ENCODE data around the gene MINDY1. TPM values are rescaled to one million over a fixed set of nuclear protein-coding genes. Genes with fewer than 3 reads are reported as not detected.

Gene MINDY1
- total and polyA plus RNA-seq, 2 donors (not counting 1 experiment from before 2014, with no cell fraction given) = 7.6 to 16.1 TPM

DNA sequence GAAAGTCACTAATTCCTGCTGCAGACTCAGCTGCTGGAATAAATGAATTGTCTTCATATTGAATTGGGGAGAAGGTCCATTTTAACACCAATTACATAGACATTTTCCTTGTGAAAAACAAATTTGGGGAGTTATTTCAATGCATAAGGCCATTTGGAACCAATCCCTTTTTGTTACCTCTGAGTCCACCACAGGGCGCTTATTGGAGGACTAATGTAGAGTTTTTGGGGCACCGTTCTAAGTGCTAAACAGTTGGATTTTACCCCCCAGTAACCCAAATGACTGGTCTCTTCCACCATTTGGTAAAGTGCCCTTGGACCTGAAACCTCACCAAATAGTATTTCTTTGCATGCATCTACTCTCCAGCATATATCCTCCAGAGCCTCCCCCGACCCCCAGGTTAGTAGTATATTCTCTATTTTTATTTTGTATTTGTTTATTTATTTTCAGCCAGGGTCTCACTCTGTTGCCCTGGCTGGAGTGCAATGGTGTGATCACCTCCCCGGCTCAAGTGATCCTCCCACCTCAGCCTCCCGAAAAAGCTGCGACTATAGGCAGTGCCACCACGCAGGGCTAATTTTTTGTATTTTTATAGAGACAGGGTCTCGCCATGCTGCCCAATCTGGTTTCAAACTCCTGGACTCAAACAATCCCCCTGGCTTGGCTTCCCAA lies 3.1 kb upstream of the MINDY1 start:
- no peak for ATAC-seq (ENCODE audit: low read depth)
- Histone ChIP-seq H3K27ac (ENCODE audit: low read length in 2 of 2) (no peak overlapping the region), H3K9ac (ENCODE audit: low read length) (no peak overlapping the region), H3K4me3 (ENCODE audit: control extremely low read depth in 1 of 5, extremely low read depth in 1 of 5, insufficient read depth in 1 of 5, low read depth in 2 of 5, low read length in 4 of 5) (no peak overlapping the region), H4K20me1 (ENCODE audit: control insufficient read depth, insufficient read depth, low read length, poor library complexity, severe bottlenecking) (no peaks in the 10 kb centered on the region), H3K79me2 (ENCODE audit: control insufficient read depth, insufficient read depth, low read length) (peaks cover 77% of the 10 kb centered on the region), H3K4me1 (ENCODE audit: control insufficient read depth in 2 of 2, insufficient read depth in 2 of 2, low read length in 2 of 2) (peaks cover 39 to 46% of the 10 kb centered on the region in 2 donors), H3K36me3 (replicated peaks in 1 of 2; ENCODE audit: control extremely low read depth in 1 of 2, control insufficient read depth in 1 of 2, extremely low read depth in 1 of 2, insufficient read depth in 2 of 2, low read length in 1 of 2) (peaks cover 3 to 10% of the 10 kb centered on the region in 2 experiments), H3K9me3 (ENCODE audit: control extremely low read depth in 1 of 3, control insufficient read depth in 2 of 3, insufficient read depth in 1 of 3, low read length in 2 of 3) (no peaks in the 10 kb centered on the region), H2AFZ (ENCODE audit: insufficient read depth, low read depth, low read length, poor library complexity, severe bottlenecking) (no peak overlapping the region), H3K27me3 (replicated peaks in 1 of 4; ENCODE audit: control extremely low read depth in 1 of 4, control insufficient read depth in 3 of 4, insufficient read depth in 4 of 4, low read length in 3 of 4) (no peaks in the 10 kb centered on the region), H3K4me2 (replicated peaks; ENCODE audit: low read depth, low read length, poor library complexity, severe bottlenecking) (peak overlapping the region; percentile 97)
- Mint-ChIP-seq H3K4me3 (peak overlapping the region; percentile 90), H3K27me3 (no peaks in the 10 kb centered on the region), H3K4me1 (peaks cover 60% of the 10 kb centered on the region), H3K9me3 (ENCODE audit: insufficient read depth) (no peaks in the 10 kb centered on the region), H3K27ac (no peak overlapping the region)
- 100% methylated on average over 1 of the region's 8 CpGs for WGBS (ENCODE audit: insufficient coverage)
- ChIA-PET CTCF (interaction anchor here (0.7 to 0.8 kb wide), 3 partner anchors 15 to 723 kb away, joined by 3 to 8 read pairs (median 3); no protein-coding TSS in a partner anchor), POLR2A (interaction anchor here (0.5 to 1.5 kb wide), 3 partner anchors 50 to 1082 kb away, joined by 3 to 7 read pairs (median 4); partner anchors contain the start of gene MLLT11)
- no peak for TF ChIP-seq EZH2 (IDR thresholded peaks at IDR 0.05; ENCODE audit: borderline replicate concordance, insufficient read depth, low read depth, low read length, poor library complexity, severe bottlenecking)
- intact Hi-C loops (cut with micrococcal nuclease) = loop anchor here (5.0 kb wide), 1 partner anchor 448 kb away; no protein-coding TSS in a partner anchor
- DNase-seq = no peak

GRCh38 chr1:151009206-151009587 lies 2.5 kb upstream of the MINDY1 start:
- peak overlapping the region; percentile 97 for H3K4me2 ChIP-seq (replicated peaks; ENCODE audit: low read depth, low read length, poor library complexity, severe bottlenecking)
- H3K36me3 ChIP-seq (replicated peaks in 1 of 2; ENCODE audit: control extremely low read depth in 1 of 2, control insufficient read depth in 1 of 2, extremely low read depth in 1 of 2, insufficient read depth in 2 of 2, low read length in 1 of 2) = peaks cover 3 to 10% of the 10 kb centered on the region in 2 experiments
- no peak for TF ChIP-seq EZH2 (IDR thresholded peaks at IDR 0.05; ENCODE audit: borderline replicate concordance, insufficient read depth, low read depth, low read length, poor library complexity, severe bottlenecking)
- TF ChIP-seq, protein P1, sequence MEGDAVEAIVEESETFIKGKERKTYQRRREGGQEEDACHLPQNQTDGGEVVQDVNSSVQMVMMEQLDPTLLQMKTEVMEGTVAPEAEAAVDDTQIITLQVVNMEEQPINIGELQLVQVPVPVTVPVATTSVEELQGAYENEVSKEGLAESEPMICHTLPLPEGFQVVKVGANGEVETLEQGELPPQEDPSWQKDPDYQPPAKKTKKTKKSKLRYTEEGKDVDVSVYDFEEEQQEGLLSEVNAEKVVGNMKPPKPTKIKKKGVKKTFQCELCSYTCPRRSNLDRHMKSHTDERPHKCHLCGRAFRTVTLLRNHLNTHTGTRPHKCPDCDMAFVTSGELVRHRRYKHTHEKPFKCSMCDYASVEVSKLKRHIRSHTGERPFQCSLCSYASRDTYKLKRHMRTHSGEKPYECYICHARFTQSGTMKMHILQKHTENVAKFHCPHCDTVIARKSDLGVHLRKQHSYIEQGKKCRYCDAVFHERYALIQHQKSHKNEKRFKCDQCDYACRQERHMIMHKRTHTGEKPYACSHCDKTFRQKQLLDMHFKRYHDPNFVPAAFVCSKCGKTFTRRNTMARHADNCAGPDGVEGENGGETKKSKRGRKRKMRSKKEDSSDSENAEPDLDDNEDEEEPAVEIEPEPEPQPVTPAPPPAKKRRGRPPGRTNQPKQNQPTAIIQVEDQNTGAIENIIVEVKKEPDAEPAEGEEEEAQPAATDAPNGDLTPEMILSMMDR (IDR thresholded peaks at IDR 0.05) = no peak
- Mint-ChIP-seq H3K27ac (peak overlapping the region; percentile 94), H3K27me3 (no peaks in the 10 kb centered on the region), H3K4me1 (peaks cover 64% of the 10 kb centered on the region), H3K4me3 (peak overlapping the region; percentile 90), H3K9me3 (ENCODE audit: insufficient read depth) (no peaks in the 10 kb centered on the region)
- H3K4me3 ChIP-seq (ENCODE audit: control extremely low read depth in 1 of 5, extremely low read depth in 1 of 5, insufficient read depth in 1 of 5, low read depth in 2 of 5, low read length in 4 of 5) = peak overlapping the region; percentile 74 to 98 (median 85)
- H3K9ac ChIP-seq (ENCODE audit: low read length) = peak overlapping the region; percentile 98
- intact Hi-C loops (cut with micrococcal nuclease) = loop anchor here (5.0 kb wide), 1 partner anchor 447 kb away; no protein-coding TSS in a partner anchor
- ChIA-PET POLR2A (interaction anchor here (0.5 to 1.5 kb wide), 2 partner anchors 51 to 1081 kb away, joined by 3 to 4 read pairs; partner anchors contain the start of gene MLLT11), CTCF (interaction anchor here (0.8 kb wide), 1 partner anchor 15 kb away, joined by 3 read pairs; no protein-coding TSS in a partner anchor)
- ATAC-seq (ENCODE audit: low read depth) (no peak), DNase-seq (no peak)
- peaks cover 39 to 49% of the 10 kb centered on the region in 2 donors for H3K4me1 ChIP-seq (ENCODE audit: control insufficient read depth in 2 of 2, insufficient read depth in 2 of 2, low read length in 2 of 2)
- H4K20me1 ChIP-seq (ENCODE audit: control insufficient read depth, insufficient read depth, low read length, poor library complexity, severe bottlenecking) = no peaks in the 10 kb centered on the region
- H3K27ac ChIP-seq (ENCODE audit: low read length in 2 of 2) = peak overlapping the region in 1 of 2 donors; percentile 95
- peaks cover 73% of the 10 kb centered on the region for H3K79me2 ChIP-seq (ENCODE audit: control insufficient read depth, insufficient read depth, low read length)
- H3K27me3 ChIP-seq (replicated peaks in 1 of 4; ENCODE audit: control extremely low read depth in 1 of 4, control insufficient read depth in 3 of 4, insufficient read depth in 4 of 4, low read length in 3 of 4) = no peaks in the 10 kb centered on the region
- H2AFZ ChIP-seq (ENCODE audit: insufficient read depth, low read depth, low read length, poor library complexity, severe bottlenecking) = peak overlapping the region; percentile 99
- 67% methylated on average over 2 of the region's 3 CpGs for WGBS (ENCODE audit: insufficient coverage)
- no peaks in the 10 kb centered on the region for H3K9me3 ChIP-seq (ENCODE audit: control extremely low read depth in 1 of 3, control insufficient read depth in 2 of 3, insufficient read depth in 1 of 3, low read length in 2 of 3)

All from B cell (primary cell).